ENCODE measurements around the gene KRTAP20-4.

The KRTAP20-4 gene

DNA sequence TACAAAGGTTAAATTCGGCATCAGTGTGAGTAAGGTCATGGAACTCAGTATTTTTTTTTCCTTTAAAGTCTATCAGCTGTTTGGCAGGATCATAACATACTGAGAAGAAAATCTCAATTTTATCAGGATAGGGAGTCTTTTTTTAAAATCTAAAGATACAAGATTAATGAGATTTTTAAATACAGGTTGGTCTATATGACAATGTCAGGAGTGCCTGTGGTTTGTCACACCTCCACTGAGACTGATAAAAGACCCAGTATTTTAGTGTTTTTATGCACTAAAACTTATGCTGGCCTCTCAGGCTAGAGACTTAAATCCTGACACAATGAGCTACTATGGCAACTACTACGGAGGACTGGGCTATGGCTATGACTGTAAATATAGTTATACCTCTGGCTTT is 22.1 kb downstream of the KRTAP20-4 start, which contains the start of gene KRTAP20-3:
Gene KRTAP20-3, plus strand, starts transcription at position 301 of the 400 bp plus-strand sequence.
- TF ChIP-seq CTCF (IDR thresholded peaks at IDR 0.05; ENCODE audit: insufficient read depth, missing control alignments), result no peak
- no peak for DNase-seq (ENCODE audit: insufficient read length, low spot score)
- no peak for FAIRE-seq

DNA sequence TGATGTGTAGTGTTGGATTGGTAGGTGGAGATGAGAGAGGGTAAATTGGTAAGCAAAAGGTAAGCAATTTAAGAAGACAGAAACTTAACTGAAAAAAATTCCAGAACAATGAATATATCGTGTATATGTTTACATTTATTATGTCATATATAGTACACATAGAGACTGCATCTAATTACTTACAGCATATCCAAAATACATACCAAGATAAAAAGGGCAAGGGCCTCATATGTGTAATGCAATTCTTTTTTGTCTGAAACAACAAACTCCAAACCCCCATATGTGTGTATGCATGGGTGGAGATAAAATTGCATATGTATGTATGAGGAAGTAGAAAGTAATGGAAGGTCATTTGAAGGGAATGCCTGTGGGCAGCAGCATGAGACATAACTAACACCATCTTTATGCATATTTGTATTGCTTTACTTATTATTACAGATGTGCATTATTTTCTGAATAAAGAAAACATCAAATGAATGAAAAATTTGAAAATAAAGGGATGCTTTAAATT is 26.5 kb downstream of the KRTAP20-4 start:
- DNase-seq (ENCODE audit: insufficient read length, low spot score) (no peak), FAIRE-seq (no peak)
- TF ChIP-seq CTCF (IDR thresholded peaks at IDR 0.05; ENCODE audit: insufficient read depth, missing control alignments), result no peak

DNA sequence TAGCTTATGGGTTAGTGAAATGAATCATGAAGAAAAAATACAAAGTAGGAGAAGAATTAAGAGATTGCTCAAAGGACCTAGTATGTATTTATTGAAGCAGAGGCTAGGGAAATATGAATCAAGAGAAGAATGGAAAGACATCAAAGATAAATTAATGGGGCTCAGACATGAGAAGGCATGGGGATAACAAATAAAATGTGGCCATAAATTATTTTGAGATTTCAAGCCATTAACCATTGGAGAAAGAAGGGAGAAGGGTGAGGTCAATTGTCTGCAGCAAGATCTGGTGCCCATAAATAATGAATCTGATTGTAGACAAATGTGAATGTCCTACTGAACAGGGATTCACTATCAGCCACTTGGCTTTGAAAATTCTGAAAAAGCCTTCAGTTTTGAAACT is 32.5 kb downstream of the KRTAP20-4 start:
- no peak for TF ChIP-seq CTCF (IDR thresholded peaks at IDR 0.05; ENCODE audit: insufficient read depth, missing control alignments)
- no peak for DNase-seq (ENCODE audit: insufficient read length, low spot score)
- no peak for FAIRE-seq

DNA sequence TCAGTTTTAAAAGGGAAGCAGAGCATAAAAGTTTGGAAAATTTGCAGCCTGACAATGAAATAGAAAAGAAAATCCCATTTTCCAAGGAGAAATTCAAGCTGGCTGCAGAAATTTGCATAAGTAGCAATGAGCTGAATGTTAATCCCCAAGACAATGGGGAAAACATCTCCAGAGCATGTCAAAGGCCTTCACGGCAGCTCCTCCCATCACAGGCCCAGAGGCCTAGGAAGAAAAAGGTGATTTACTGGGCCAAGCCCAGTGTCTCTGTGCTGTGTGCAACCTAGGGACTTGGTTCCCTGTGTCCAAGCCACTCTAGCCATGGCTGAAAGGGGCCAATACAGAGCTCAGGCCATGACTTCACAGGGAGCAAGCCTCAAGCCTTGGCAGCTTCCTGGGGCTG is 48.3 kb downstream of the KRTAP20-4 start:
- TF ChIP-seq CTCF (IDR thresholded peaks at IDR 0.05; ENCODE audit: insufficient read depth, missing control alignments), result no peak
- FAIRE-seq, result no peak
- DNase-seq (ENCODE audit: insufficient read length, low spot score), result no peak
